Body of pancreas (tissue), 4 donors: ENCODE data around the gene SLC25A30.

Source experiments
- CTCF ChIP-seq, 7 experiments: fragments of 450-650 bp in 4 of 7; fragments of 200-600 bp in 3 of 7; sonication (generic) in 3 of 7; IDR thresholded peaks; one replicate each; pipeline ENCODE4 v1.5.1; 2016 to 2019; ENCODE audit warnings: antibody characterized with exemption in 7 of 7
- POLR2A ChIP-seq, 3 donors: fragments of 450-650 bp; IDR thresholded peaks; one replicate each; pipeline ENCODE4 v1.6.1; 2016; ENCODE audit warnings: antibody characterized with exemption in 3 of 3, mild to moderate bottlenecking in 2 of 3

- no peak for TF ChIP-seq POLR2A (IDR thresholded peaks at IDR 0.05)
- no peak for TF ChIP-seq CTCF (IDR thresholded peaks at IDR 0.05)
These were observed 18.2 kb upstream of the SLC25A30 start for GRCh38 chr13:45436332-45436731.
